GM23248 (cell line): Measurements from ENCODE around the gene ASPSCR1. TPM values are rescaled to one million over a fixed set of nuclear protein-coding genes. Genes with fewer than 3 reads are reported as not detected.

ENCODE experiments used
- DNase-seq: peaks from one replicate; pipeline ENCODE4 v3.0.0-alpha.2; 2015
- H2AFZ ChIP-seq: fragments of 200-600 bp; sonication (generic); 2 replicates; pipeline ENCODE4 v1.6.1; 2016; ENCODE audit warnings: antibody characterized with exemption
- H3F3A ChIP-seq: fragments of 200-600 bp; sonication (generic); 2 replicates; pipeline ENCODE4 v1.6.1; 2016; ENCODE audit warnings: mild to moderate bottlenecking, antibody characterized with exemption, mixed run types; ENCODE audit not compliant: insufficient read depth
- H3K27ac ChIP-seq: fragments of 200-600 bp; sonication (generic); 2 replicates; pipeline ENCODE4 v1.5.1; 2016; ENCODE audit warnings: mild to moderate bottlenecking
- H3K27me3 ChIP-seq: fragments of 200-600 bp; sonication (generic); replicated peaks from 2 replicates; pipeline ENCODE4 v1.6.1; 2016; ENCODE audit warnings: mild to moderate bottlenecking; ENCODE audit not compliant: insufficient read depth
- H3K36me3 ChIP-seq: fragments of 200-600 bp; sonication (generic); 2 replicates; pipeline ENCODE4 v1.6.1; 2016; ENCODE audit warnings: low read depth, mild to moderate bottlenecking
- H3K4me1 ChIP-seq: fragments of 200-600 bp; sonication (generic); 2 replicates; pipeline ENCODE4 v1.6.1; 2016; ENCODE audit warnings: mild to moderate bottlenecking; ENCODE audit not compliant: insufficient read depth
- H3K4me2 ChIP-seq: fragments of 200-600 bp; sonication (generic); one replicate; pipeline ENCODE4 v1.6.1; 2016; ENCODE audit warnings: mild to moderate bottlenecking; ENCODE audit not compliant: unreplicated experiment
- H3K4me3 ChIP-seq: fragments of 200-600 bp; sonication (generic); 2 replicates; pipeline ENCODE4 v1.5.1; 2016; ENCODE audit warnings: mild to moderate bottlenecking
- H3K79me2 ChIP-seq: fragments of 200-600 bp; sonication (generic); 2 replicates; pipeline ENCODE4 v1.6.1; 2016; ENCODE audit warnings: mild to moderate bottlenecking; ENCODE audit not compliant: insufficient read depth
- H3K9ac ChIP-seq: fragments of 200-600 bp; sonication (generic); 2 replicates; pipeline ENCODE4 v1.6.1; 2016; ENCODE audit warnings: mild to moderate bottlenecking
- H3K9me2 ChIP-seq: fragments of 200-600 bp; sonication (generic); 2 replicates; pipeline ENCODE4 v1.6.1; 2016; ENCODE audit warnings: mixed run types, mild to moderate bottlenecking, moderate library complexity; ENCODE audit not compliant: insufficient read depth
- H3K9me3 ChIP-seq: fragments of 200-600 bp; sonication (generic); one replicate; pipeline ENCODE4 v1.6.1; 2017; ENCODE audit warnings: low read depth
- H4K20me1 ChIP-seq: fragments of 200-600 bp; sonication (generic); 2 replicates; pipeline ENCODE4 v1.6.0; 2016; ENCODE audit not compliant: insufficient read depth
- EZH2 ChIP-seq: fragments of 200-600 bp; sonication (generic); IDR thresholded peaks from 2 replicates; pipeline ENCODE4 v1.6.1; 2018; ENCODE audit warnings: antibody characterized with exemption, mild to moderate bottlenecking; ENCODE audit not compliant: insufficient read depth, poor library complexity, severe bottlenecking
- EZH2phosphoT487 ChIP-seq: fragments of 200-600 bp; sonication (generic); IDR thresholded peaks from 2 replicates; pipeline ENCODE4 v1.6.1; 2018; ENCODE audit warnings: antibody characterized with exemption, moderate library complexity, mild to moderate bottlenecking, low read depth; ENCODE audit not compliant: insufficient read depth
- WGBS, 2 experiments: methylation state at CpG; one replicate each; pipeline ENCODE4 v1.1.6; 2015 to 2017; ENCODE audit warnings: low lambda C conversion rate in 2 of 2, low coverage in 1 of 2; ENCODE audit errors: missing lambda C conversion rate in 2 of 2; 5-methylcytosine and 5-hydroxymethylcytosine counted together
- in situ Hi-C: fragments of 300-500 bp; cut with MboI; formaldehyde crosslinking; loops from 2 replicates; pipeline ENCODE4 v1.15.0; 2020
- polyA plus RNA-seq: library from polyadenylated mRNA; unstranded; fragments of >200 nt; fragmentation: Nextera tagmentation; extraction: Ambion mirVana; gene quantifications from 2 replicates; pipeline ENCODE4 v1.2.1, GENCODE V29; 2016
- total RNA-seq: library from RNA; depleted of rRNA; stranded (reverse); fragments of >200 nt; shearing (Covaris generic); gene quantifications from 2 replicates; pipeline ENCODE4 v1.2.3, GENCODE V29; 2014

ASPSCR1 gene
- total and polyA plus RNA-seq, 2 experiments from 2014 or later = 20.6 to 23.5 TPM

DNA sequence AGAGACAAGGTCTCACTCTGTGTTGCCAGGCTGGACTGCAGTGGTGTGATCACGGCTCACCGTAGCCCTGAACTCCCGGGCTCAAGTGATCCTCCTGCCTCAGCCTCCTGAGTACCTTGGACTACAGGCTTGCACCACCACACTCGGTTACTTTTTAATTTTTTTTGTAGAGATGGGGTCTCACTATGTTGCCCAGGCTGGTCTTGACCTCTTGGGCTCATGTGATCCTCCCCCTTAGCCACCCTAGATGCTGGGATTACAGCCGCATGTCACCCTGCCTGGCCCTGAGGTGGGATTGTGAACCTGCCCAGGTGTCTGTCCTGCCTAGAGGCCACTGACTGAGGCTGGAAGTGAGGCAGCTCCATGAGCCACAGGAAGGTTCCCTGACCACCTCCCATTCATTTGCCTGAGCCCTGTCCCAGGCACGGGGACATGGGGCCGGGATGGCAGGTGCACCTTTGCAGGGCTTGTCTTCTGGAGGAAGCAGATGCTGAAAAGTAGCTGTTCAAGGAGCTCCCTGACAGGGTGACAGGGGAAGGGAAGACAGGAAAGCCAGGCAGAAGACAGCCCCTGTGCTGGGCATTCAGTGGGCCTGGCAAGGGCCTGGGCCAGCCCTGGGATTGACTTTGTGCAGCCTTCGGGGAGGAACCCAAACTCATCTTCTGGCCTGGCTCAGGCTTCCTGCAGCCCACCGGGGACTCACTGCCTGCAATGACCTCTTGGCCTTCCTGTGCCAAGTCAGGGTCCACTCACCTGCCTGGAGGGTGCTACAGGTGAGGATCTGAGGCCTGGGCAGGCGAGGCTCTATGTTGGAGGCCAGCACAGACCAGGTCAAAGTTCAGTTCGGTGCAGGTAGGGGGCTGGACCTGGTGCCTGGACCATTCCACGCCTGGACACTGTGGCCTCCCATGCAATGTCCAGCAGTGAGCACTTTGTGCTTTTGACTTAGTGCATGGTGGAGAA, 8.3 kb upstream of the ASPSCR1 start:
- in situ Hi-C loops = no loop called here
- H3K9me2 ChIP-seq = no peaks in the 10 kb centered on the region
- DNase-seq = no peak

DNA sequence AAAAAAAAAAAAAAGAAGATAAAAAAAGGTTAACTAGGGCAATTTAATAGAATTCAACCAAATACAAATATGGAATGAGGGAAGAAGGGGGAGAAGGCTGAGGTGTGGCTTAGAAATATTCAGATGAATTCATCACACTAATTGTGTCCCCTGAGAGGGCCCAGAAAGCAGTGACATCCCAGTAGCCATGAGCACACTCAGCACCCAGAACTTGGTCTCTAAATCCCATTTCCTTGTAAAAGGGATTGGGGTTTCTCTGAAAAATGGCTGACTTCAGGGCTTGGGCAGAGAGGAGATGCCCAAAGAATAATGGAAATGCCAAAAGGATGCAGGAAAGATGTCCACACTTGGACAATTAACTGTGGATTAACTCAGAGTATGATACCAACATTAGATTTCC, 4.0 kb upstream of the ASPSCR1 start:
- Histone ChIP-seq H3K9ac (no peak overlapping the region), H3K27me3 (no peaks in the 10 kb centered on the region), H3K79me2 (no peaks in the 10 kb centered on the region), H3K4me2 (no peak overlapping the region), H3K9me2 (no peaks in the 10 kb centered on the region), H3K4me3 (no peak overlapping the region), H3K4me1 (peaks cover under 1% of the 10 kb centered on the region; the same call in 1 of the 2 replicates), H4K20me1 (no peaks in the 10 kb centered on the region), H2AFZ (no peak overlapping the region), H3K27ac (no peak overlapping the region), H3K9me3 (no peaks in the 10 kb centered on the region), H3K36me3 (no peaks in the 10 kb centered on the region), H3F3A (no peaks in the 10 kb centered on the region)
- DNase-seq = no peak
- in situ Hi-C loops = no loop called here
- TF ChIP-seq EZH2phosphoT487 (no peak), EZH2 (no peak)

More for the DNA sequence above, 8.3 kb upstream of the ASPSCR1 start:
- H3K4me1 ChIP-seq = peaks cover 17% of the 10 kb centered on the region; the same call in 1 of the 2 replicates
- H3K27ac ChIP-seq = no peak overlapping the region
- no peak overlapping the region for H3K9ac ChIP-seq
- no peaks in the 10 kb centered on the region for H3K9me3 ChIP-seq
- H2AFZ ChIP-seq = no peak overlapping the region
- H3K4me2 ChIP-seq = no peak overlapping the region
- TF ChIP-seq EZH2 = no peak
- TF ChIP-seq EZH2phosphoT487 = no peak
- WGBS, 2 experiments = 75 to 79% methylated on average over 12 of the region's 12 CpGs
- H3K36me3 ChIP-seq = no peaks in the 10 kb centered on the region
- no peaks in the 10 kb centered on the region for H3K79me2 ChIP-seq
- H3K4me3 ChIP-seq = no peak overlapping the region
- H3K27me3 ChIP-seq = no peaks in the 10 kb centered on the region
- no peaks in the 10 kb centered on the region for H4K20me1 ChIP-seq
- H3F3A ChIP-seq = peaks cover 11% of the 10 kb centered on the region

DNA sequence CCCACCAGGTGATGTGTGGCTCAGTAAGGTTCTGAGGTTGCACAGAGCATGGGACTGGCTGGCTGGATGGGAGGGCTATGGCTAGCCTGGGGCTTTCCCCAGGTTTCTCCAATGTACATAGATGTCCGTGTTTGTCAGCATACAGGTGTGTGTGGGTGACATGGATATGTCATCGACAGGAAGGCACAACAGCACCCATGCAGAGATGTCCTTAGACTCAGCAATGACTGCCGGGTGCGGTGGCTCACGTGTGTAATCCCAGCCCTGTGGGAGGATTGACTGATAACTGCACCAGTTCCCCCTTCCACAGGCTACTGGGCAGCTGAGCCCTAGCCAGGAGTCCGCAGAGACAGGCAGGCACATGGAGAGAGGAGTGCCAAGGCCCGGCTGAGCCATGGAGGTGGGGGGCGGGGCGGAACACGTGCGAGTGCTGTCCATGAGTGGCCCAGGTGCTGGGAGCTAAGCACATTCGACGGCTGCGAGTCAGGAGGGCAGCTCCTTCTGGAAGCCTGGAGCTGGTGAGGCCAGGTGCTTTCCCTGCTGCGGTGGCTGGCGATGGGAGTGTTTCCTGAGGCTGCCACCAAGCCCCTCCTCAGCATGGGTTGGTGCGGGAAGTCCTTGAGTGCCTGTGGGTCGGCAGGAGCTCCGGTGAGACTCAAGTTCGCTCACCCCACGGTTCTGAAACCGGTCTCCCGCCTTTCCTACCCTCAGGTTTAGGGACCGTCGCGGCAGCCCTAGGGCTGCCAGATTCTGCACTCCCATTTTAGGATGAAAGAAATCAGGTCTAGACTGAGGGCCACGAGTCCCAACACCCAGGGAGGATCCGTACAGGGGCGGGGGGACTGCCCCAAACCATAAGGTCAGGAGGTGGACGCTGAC, 858 bp upstream of the ASPSCR1 start:
- peak overlapping the region; percentile 16 for H3K27ac ChIP-seq
- 33 to 37% methylated on average over 30 of the region's 30 CpGs for WGBS, 2 experiments
- DNase-seq = peak; percentile 27

More for the DNA sequence above, 858 bp upstream of the ASPSCR1 start:
- Histone ChIP-seq H3K9me3 (no peaks in the 10 kb centered on the region), H3K79me2 (0 out of 2 replicates have a peak, but pooled peaks cover 6% of the 10 kb centered on the region), H4K20me1 (no peaks in the 10 kb centered on the region), H3K36me3 (no peaks in the 10 kb centered on the region; the same call in 1 of the 2 replicates), H3F3A (no peaks in the 10 kb centered on the region), H3K4me2 (peak overlapping the region; percentile 87), H3K9me2 (no peaks in the 10 kb centered on the region), H2AFZ (peak overlapping the region; percentile 87), H3K27me3 (no peaks in the 10 kb centered on the region), H3K4me3 (peak overlapping the region; percentile 82), H3K4me1 (no peaks in the 10 kb centered on the region), H3K9ac (peak overlapping the region; percentile 94)
- TF ChIP-seq EZH2phosphoT487 (no peak), EZH2 (no peak)
- in situ Hi-C loops = no loop called here
